Spleen (tissue), 11 donors: ENCODE results near the gene NKX1-1. TPM values are rescaled to one million over a fixed set of nuclear protein-coding genes. Genes with fewer than 3 reads are reported as not detected.

Experiments
- DNase-seq: peaks from one replicate; pipeline ENCODE4 v3.0.0-alpha.2; 2020
- H3K27ac ChIP-seq, 8 donors: fragments of 200-600 bp; sonication (generic) in 7 of 8; 1 replicate in 4 of 8; 2 replicates in 4 of 8; pipeline versions ENCODE4 v1.5.0 to v1.8.0; 2016 to 2021; ENCODE audit warnings: inconsistent platforms in 4 of 8, mild to moderate bottlenecking in 4 of 8, moderate library complexity in 1 of 8
- H3K27me3 ChIP-seq, 7 donors: fragments of 200-600 bp; sonication (generic) in 6 of 7; replicated peaks in 1 of 7; 1 replicate in 4 of 7; 2 replicates in 3 of 7; pipeline versions ENCODE4 v1.5.0 to v1.8.0; 2016 to 2021; ENCODE audit warnings: inconsistent platforms in 3 of 7, mild to moderate bottlenecking in 1 of 7
- H3K36me3 ChIP-seq, 6 donors: fragments of 200-600 bp; sonication (generic) in 5 of 6; 1 replicate in 4 of 6; 2 replicates in 2 of 6; pipeline versions ENCODE4 v1.5.0 to v1.8.0; 2016 to 2021; ENCODE audit warnings: inconsistent platforms in 2 of 6
- H3K4me1 ChIP-seq, 6 donors: fragments of 200-600 bp; sonication (generic) in 5 of 6; 1 replicate in 3 of 6; 2 replicates in 3 of 6; pipeline versions ENCODE4 v1.5.0 to v1.8.0; 2016 to 2021; ENCODE audit warnings: inconsistent platforms in 3 of 6
- H3K4me3 ChIP-seq, 8 donors: fragments of 200-600 bp; sonication (generic) in 7 of 8; 1 replicate in 4 of 8; 2 replicates in 4 of 8; pipeline versions ENCODE4 v1.5.0 to v1.8.0; 2016 to 2021; ENCODE audit warnings: inconsistent platforms in 4 of 8, mild to moderate bottlenecking in 4 of 8, moderate library complexity in 2 of 8
- H3K9me3 ChIP-seq, 8 donors: fragments of 200-600 bp; sonication (generic) in 7 of 8; 1 replicate in 4 of 8; 2 replicates in 4 of 8; pipeline versions ENCODE4 v1.5.0 to v1.8.0; 2016 to 2021; ENCODE audit warnings: inconsistent platforms in 4 of 8
- CTCF ChIP-seq, 11 experiments: fragments of 200-600 bp in 7 of 11; fragments of 450-650 bp in 4 of 11; sonication (generic) in 4 of 11; IDR thresholded peaks in 8 of 11; conservative IDR thresholded peaks in 3 of 11; 1 replicate in 7 of 11; 2 replicates in 4 of 11; pipeline versions ENCODE4 v1.4.0 to v1.8.0; 2016 to 2021; ENCODE audit warnings: antibody characterized with exemption in 11 of 11, inconsistent platforms in 4 of 11, mild to moderate bottlenecking in 1 of 11
- POLR2A ChIP-seq, 3 donors: fragments of 450-650 bp; IDR thresholded peaks; one replicate each; pipeline ENCODE4 v1.5.1; 2017; ENCODE audit warnings: antibody characterized with exemption in 3 of 3, mild to moderate bottlenecking in 1 of 3
- POLR2AphosphoS5 ChIP-seq, 3 donors: sonication (generic); formaldehyde crosslinking; IDR thresholded peaks; one replicate each; pipeline ENCODE4 v1.5.1; 2017; ENCODE audit warnings: antibody characterized with exemption in 3 of 3
- WGBS, 5 donors: extraction: QIAGEN DNeasy Blood & Tissue Kit in 3 of 5; methylation state at CpG; one replicate each; pipeline versions ENCODE4 v1.1.5 to v1.1.7; 2013 to 2018; 5-methylcytosine and 5-hydroxymethylcytosine counted together
- intact Hi-C: fragments of 100-400 bp; cut with DNase I; formaldehyde crosslinking; loops from one replicate; pipeline ENCODE4 v1.15.0; 2023; ENCODE audit warnings: low total_unique reads
- polyA plus RNA-seq, 3 donors: library from polyadenylated mRNA; stranded (reverse); fragments of 200-250 nt; gene quantifications; one replicate each; pipeline ENCODE4 v1.2.1, GENCODE V29; 2013
- total RNA-seq, 7 donors: library from RNA; depleted of rRNA in 3 of 7; stranded (reverse); fragments of >200 nt in 3 of 7; fragmentation: NEBNext Ultra II Directional in 4 of 7; extraction: Animal tissue kit (Norgen Biotek cat#: 25700) in 4 of 7; gene quantifications; one replicate each; pipeline versions ENCODE4 v1.1.0 to v1.2.1, GENCODE V29; 2016 to 2021
- donor health status: healthy with polysubstance abuse.
- donor health status: DM: no; HTN: no; CAD: no; lungs with moderate emphysema.
- donor health status: DM: no; HTN: no; CAD: no.
- donor health status: Bipolar disorder and iron deficiency.
- donor health status: healthy.
- donor health status: DM: no; HTN: no; CAD: no.
- donor health status: DM: yes; HTN: yes; CAD: no.

The NKX1-1 gene
- total and polyA plus RNA-seq, 10 donors: not detected

DNA sequence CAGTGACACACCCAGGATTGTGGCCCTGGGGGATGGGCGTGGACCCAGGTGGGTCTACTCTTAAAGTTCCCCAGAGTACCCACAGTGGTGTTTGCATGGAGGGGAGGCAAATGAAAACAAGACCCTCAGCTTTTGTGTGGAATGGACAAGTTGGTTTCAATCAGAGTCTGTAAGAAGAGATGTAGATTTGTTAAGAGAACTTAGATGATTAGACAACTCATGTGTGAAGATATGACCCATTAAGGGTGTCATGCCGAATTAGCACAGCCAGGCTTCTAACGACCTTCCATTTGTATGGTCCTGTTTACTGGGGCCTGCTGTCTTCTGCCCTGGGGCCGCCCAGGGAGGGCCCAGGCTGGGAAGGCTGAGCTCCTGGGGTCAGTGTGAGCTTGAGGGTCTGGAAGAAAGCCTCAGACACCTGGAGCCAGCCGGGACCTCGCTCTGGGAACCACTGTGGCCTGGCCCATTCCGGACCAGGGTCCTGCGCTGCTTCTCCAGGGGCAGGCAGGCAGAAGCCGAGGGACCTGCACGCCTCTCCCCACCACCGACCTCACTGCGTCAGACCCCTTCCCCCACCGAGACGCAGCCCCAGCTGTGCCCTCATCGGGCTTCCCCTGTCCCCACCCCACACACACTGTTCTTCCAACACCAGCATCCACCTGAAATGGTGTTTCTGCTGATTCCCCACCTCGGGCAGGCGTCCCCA lies 38.9 kb downstream of the NKX1-1 start:
- Histone ChIP-seq H3K27ac (no peak overlapping the region), H3K4me3 (no peak overlapping the region), H3K36me3 (peaks cover 0 to 93% (median 23%) of the 10 kb centered on the region in 6 donors), H3K9me3 (no peaks in the 10 kb centered on the region), H3K4me1 (no peaks in the 10 kb centered on the region), H3K27me3 (no peaks in the 10 kb centered on the region)
- no peak for TF ChIP-seq CTCF (IDR thresholded peaks at IDR 0.05 in 8 of 11, conservative IDR thresholded peaks at IDR 0.05 in 3 of 11)
- TF ChIP-seq POLR2A (IDR thresholded peaks at IDR 0.05): no peak
- no peak for TF ChIP-seq POLR2AphosphoS5 (IDR thresholded peaks at IDR 0.05)
- no peak for DNase-seq
- 94 to 98% (median 96%) methylated on average over 17 of the region's 17 CpGs for WGBS, 5 donors
- intact Hi-C loops: no loop called here

DNA sequence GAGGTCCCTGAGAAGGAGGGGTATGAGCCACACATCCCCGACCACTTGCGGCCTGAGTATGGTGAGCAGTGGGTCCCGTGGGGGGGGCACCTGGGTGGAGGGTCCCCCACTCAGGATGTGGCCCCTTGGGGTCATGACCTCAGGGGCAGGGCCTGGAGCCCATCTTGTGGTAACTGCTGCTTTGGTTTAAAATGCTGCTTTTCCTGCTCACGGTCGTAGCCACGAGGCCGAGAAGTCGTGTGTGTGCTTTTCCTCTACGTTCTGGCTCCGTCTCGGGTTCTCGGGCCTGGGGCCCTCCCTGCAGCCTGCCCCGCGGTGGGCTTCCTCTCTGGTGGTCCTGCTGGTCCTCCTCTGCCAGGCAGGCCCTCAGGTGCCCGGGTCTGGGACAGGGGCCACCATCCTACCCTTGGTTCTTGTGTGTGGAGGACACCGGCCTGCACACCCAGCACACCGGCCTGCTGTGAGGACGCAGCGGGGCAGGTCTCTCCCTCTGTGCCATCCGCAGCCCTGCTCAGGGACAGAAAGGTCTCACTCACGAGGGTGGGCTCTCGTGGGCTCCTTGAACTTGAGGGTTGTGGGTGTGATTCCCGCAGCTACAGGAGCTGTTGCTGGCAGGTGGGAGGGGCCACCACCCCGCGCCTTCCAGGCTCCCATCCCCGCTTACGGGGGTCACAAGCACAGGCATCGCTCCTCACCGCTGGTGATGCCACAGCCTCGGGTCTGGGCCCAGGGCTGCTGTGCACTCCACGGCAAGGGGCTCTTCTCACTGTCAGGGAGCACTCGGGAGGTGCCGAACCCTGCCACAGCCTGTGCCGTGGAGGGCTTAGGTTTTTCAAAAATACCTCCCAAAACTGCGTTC lies 39.6 kb downstream of the NKX1-1 start:
- TF ChIP-seq POLR2AphosphoS5 (IDR thresholded peaks at IDR 0.05) (no peak), CTCF (IDR thresholded peaks at IDR 0.05 in 8 of 11, conservative IDR thresholded peaks at IDR 0.05 in 3 of 11) (no peak), POLR2A (IDR thresholded peaks at IDR 0.05) (no peak)

DNA sequence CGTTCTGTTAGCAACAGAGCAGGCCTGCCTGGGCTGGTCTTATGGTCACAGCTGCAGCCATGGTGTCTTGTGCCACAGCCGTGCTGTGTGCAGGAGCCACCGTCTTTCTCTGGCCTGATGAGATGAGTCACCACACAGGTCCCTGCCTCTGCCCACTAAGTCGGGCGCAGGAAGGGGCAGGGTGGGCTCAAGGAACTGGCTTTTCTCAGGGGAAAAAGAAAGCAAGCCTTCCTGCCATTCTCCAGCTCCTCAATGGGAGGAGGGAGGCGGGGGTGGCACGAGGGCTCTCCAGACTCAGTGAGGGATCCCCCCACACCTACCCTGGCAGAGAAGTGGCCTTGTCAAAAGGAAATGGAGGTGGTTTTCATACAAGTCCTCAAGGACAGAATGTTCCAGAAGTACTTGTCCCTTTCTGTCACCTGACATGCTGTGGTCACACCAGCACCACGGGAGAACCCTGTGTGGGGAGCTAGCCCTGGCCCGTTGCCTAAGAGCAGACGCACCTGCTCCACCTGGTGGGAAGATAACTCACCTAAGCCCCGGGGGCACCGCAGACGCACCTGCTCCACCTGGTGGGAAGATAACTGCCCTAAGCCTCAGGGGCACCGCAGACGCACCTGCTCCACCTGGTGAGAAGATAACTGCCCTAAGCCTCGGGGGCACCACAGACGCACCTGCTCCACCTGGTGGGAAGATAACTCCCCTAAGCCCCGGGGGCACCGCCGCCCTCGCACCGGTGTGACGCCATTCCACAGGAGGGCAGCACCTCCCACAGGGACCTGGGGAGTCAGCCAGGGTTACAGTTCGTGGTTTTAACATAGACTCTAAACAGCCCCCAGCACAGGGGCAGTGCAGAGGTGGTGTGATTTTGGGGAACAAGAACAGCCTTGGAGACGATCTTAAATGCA lies 40.7 kb downstream of the NKX1-1 start:
- H3K36me3 ChIP-seq: peaks cover 0 to 90% (median 17%) of the 10 kb centered on the region in 6 donors
- peak; percentile 69 for DNase-seq
- H3K4me1 ChIP-seq: no peaks in the 10 kb centered on the region
- no peak overlapping the region for H3K27ac ChIP-seq
- TF ChIP-seq CTCF (IDR thresholded peaks at IDR 0.05 in 8 of 11, conservative IDR thresholded peaks at IDR 0.05 in 3 of 11) (no peak), POLR2AphosphoS5 (IDR thresholded peaks at IDR 0.05) (peak in 1 of 3 donors; percentile 18), POLR2A (IDR thresholded peaks at IDR 0.05) (no peak)
- intact Hi-C loops: no loop called here
- H3K4me3 ChIP-seq: no peak overlapping the region
- no peaks in the 10 kb centered on the region for H3K27me3 ChIP-seq
- H3K9me3 ChIP-seq: no peaks in the 10 kb centered on the region
- 61 to 87% (median 78%) methylated on average over 20 to 25 of the region's 25 CpGs for WGBS, 5 donors

More for the DNA sequence above, 39.6 kb downstream of the NKX1-1 start:
- Histone ChIP-seq H3K4me3 (no peak overlapping the region), H3K4me1 (no peaks in the 10 kb centered on the region), H3K36me3 (peaks cover 0 to 90% (median 19%) of the 10 kb centered on the region in 6 donors), H3K27me3 (no peaks in the 10 kb centered on the region), H3K9me3 (no peaks in the 10 kb centered on the region), H3K27ac (no peak overlapping the region)
- intact Hi-C loops: no loop called here
- peak; percentile 66 for DNase-seq
- 92 to 97% (median 95%) methylated on average over 14 to 35 of the region's 35 CpGs for WGBS, 5 donors
